Stimulated activated CD8-positive, alpha-beta memory T cell treated with anti-CD3 and anti-CD28 coated beads, Interleukin-4, amount 100 ng/mL, for 48 hours (primary cell): ENCODE measurements around the gene SMCHD1.
"Not testable (repeated sequence)": the region's sequence is repeated elsewhere in the genome, so short reads cannot be mapped to it uniquely, and the experiment has no call there.

Experiments
- DNase-seq: peaks from one replicate; pipeline ENCODE4 v3.0.0-alpha.2; 2020

Gene SMCHD1

GRCh38 chr18:2660849-2661248, 5.3 kb downstream of the SMCHD1 start:
- not testable (repeated sequence) for DNase-seq

DNA sequence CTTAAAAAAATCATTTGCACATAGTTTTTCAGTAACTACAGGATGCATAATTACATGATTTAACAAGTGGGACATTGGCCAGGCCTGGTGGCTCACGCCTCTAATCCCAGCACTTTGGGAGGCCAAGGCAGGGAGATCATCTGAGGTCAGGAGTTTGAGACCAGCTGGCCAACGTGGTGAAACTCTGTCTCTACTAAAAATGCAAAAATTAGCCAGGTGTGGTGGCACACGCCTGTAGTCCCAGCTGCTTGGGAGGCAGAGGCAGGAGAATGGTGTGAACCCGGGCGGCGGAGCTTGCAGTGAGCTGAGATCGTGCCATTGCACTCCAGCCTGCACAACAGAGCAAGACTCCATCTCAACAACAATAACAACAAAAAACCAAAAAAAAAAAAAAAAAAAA, 6.8 kb downstream of the SMCHD1 start:
- not testable (repeated sequence) for DNase-seq

DNA sequence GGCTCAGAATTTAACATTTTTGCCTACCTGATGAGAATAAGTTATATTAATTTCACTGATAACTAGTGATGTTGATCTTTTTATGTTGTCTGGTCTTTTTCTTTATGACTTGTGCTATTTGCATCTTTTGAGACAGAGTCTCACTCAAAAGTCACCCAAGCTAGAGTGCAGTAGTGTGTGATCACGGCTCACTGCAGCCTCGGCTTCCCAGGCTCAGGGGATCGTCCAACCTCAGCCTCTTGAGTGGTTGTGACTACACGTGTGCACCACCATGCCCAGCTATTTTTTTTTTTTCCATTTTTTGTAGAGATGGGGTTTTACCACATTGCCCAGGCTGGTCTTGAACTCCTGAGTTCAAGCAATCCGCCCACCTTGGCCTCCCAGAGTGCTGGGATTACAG, 7.5 kb downstream of the SMCHD1 start:
- no peak for DNase-seq

- no peak for DNase-seq
These were observed 16.9 kb downstream of the SMCHD1 start for GRCh38 chr18:2672410-2672809.

DNA sequence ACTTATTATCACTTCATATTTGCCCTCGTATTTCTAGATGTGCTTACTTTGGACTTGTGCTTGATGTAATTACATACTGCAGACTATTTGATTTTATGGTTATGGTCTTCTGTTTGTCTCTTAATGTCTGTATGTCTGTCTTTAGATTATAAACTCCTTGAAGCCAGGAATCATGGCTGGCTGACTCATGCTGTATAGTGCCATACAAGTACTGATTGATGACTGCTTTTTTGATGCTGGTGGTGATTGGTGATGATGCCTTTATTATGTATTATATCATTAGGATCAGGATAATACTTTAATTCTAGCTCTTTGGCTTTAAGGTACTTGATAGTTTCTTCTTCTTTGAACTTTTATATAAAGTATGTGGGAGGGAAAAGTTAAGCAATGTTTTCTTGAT, 17.3 kb downstream of the SMCHD1 start:
- no peak for DNase-seq

- DNase-seq: not testable (repeated sequence)
These were observed 23.4 kb downstream of the SMCHD1 start for GRCh38 chr18:2678933-2679332.

DNA sequence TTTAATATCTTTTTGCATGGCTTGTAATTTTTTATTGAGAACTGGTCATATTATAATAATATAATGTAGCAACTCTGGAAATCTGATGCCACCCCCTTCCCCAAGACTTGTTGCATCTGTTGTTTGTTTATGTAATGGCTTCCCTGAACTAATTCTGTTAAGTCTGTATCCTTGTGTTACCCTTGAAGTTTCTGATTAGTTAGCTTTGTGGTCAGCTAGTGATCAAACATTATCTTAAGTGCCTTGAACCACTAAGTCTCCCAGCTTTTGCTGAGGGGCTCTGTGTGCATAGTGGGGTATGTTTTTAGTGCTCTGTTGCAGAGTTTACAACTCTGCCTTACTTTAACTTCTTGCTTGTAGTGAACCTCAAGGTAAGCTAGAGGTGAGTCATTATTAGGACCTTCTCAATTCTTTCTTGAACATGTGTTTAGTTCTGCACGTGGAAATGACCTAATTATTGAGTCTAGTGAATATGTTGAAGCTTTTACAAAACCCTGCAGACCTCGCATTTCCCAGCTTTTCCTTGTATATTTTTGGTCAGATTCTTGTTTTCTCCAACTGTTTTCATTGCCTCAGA, 24.8 kb downstream of the SMCHD1 start:
- no peak for DNase-seq

GRCh38 chr18:2681993-2682603, 26.6 kb downstream of the SMCHD1 start:
- DNase-seq: no peak

GRCh38 chr18:2683055-2683454, 27.5 kb downstream of the SMCHD1 start:
- DNase-seq: no peak

- DNase-seq: no peak
These were observed 30.9 kb downstream of the SMCHD1 start for GRCh38 chr18:2686349-2686968.

- no peak for DNase-seq
These were observed 32.0 kb downstream of the SMCHD1 start for GRCh38 chr18:2687390-2688001.

GRCh38 chr18:2692508-2692907, 37.0 kb downstream of the SMCHD1 start:
- DNase-seq: no peak

DNA sequence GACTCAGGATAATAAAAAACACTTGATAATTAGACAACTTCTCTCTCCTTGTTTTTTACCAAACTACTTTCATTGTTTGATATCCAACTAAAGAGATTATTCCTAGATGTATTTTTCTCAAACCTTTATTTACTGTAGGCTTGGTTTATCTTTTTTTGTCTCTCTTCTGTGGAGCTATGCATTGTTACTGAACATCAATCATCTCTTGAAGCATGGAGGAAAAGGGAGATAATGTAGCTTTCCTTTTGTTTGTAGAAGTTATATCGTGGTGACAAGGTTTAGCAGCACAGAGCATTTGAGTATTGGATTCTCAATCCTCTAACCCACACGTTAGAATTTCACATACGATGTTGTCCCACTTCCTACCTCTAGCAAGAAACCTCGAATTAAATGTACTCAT, 41.7 kb downstream of the SMCHD1 start:
- DNase-seq: no peak

DNA sequence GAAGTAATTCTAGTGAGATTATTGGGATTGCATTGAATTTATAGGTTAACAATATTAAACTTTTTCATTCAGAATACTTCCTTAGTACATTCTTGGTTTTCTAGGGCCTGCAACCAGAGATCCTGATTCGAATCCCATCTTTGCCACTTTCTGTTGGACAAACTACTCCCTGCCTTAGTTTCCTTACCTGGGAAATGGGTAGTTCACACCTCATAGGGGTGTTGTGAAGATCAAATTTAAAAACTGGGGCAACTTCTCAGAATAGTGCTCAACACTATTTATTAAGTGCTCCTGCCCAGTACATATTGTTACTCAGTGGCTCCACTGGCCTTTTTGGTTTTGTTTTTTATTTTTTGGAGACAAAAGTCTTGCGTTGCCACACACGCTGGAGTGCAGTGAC, 43.5 kb downstream of the SMCHD1 start:
- no peak for DNase-seq

DNA sequence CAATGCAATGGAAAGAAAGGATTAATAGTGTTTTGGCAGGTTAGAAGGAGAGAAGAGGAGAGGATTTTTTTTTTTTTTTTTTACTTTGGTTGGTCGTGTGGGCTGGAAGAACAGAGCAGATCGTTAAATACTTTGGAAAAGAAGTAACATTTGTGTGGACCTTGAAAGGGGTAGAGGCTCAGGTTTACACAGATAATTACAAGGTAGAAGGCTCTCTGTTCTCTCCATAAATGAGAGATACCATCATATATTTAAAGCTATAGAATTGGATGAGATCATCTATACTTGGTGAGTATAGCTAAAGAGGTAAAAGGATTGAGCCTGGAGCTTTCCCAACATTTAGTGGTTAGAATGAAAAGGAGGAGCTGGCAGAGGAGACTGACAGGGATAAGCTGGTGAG, 49.0 kb downstream of the SMCHD1 start:
- DNase-seq: no peak

- DNase-seq: no peak
These were observed 51.4 kb downstream of the SMCHD1 start for GRCh38 chr18:2706903-2707302.

- DNase-seq: no peak
These were observed 52.1 kb downstream of the SMCHD1 start for GRCh38 chr18:2707551-2708168.

DNA sequence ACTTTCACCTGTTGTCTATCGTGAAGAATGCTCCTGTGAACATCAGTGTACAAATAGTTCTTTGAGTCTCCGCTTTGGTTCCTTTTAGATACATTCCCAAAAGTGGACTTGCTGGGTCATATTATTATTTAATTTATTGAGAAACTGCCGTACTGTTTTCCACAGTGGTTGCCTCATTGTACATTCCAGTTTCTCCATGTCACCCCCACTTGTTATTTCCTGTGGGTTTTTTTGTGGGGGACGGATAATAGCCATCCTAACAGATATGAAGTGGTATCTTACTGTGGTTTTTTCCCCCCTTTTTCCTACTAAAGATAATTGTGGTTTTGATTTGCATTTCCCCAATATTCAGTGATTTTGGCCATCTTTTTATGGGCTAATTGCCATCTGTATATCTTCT, 53.8 kb downstream of the SMCHD1 start:
- DNase-seq: no peak

GRCh38 chr18:2714140-2714539, 58.6 kb downstream of the SMCHD1 start:
- DNase-seq: no peak

DNA sequence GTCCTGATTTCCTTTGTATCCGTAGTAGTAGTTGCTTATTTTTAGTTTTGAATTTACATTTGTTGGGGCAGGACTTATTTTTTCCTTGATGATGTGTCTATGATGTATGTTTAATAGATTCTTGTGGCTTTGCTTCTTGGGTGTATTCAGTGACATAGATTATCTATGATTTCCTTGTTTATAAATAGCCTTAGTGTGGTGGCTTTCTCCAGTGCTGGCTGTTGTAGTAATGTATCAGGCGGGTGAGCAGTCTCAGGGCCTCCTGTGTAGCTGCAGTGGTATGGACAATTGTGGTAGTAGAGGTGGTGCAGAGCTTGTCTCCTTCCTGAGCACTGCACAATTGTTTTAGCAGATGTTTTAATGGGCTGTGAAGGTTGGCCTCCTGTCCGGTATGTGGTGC, 60.5 kb downstream of the SMCHD1 start:
- DNase-seq: no peak

- no peak for DNase-seq
These were observed 61.1 kb downstream of the SMCHD1 start for GRCh38 chr18:2716394-2717326.

DNA sequence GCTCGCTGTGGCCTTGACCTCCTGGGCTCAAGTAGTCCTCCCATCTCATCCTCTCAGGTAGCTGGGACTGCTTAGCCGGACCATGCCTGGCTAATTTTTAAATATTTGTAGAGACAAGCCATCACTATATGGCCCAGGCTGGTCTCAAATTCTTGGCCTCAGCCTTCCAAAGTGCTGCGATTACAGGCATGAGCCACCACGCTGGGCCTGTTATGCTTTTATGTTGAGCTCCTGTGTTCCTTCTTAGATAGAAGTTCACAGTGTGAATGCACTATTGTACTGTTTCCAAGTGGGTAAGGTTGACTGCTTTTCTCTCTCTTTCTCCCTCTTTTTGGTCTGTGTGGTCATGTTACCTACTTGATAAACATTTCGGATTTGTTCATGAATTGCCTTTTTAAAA, 61.9 kb downstream of the SMCHD1 start:
- DNase-seq: no peak

GRCh38 chr18:2719040-2719439, 63.5 kb downstream of the SMCHD1 start:
- no peak for DNase-seq
